Neural progenitor cell (in vitro differentiated cells): ENCODE data around the gene TGM5.

Source experiments
- EZH2 ChIP-seq: fragments of 200-600 bp; sonication (generic); IDR thresholded peaks from 2 replicates; pipeline ENCODE4 v1.6.1; 2017; ENCODE audit warnings: antibody characterized with exemption, mild to moderate bottlenecking, moderate library complexity
- EZH2phosphoT487 ChIP-seq: fragments of 200-600 bp; sonication (generic); IDR thresholded peaks from 2 replicates; pipeline ENCODE4 v1.6.1; 2017; ENCODE audit warnings: antibody characterized with exemption
- TF ChIP-seq, protein P1 (sequence below): fragments of 200-600 bp; sonication (generic); IDR thresholded peaks from 2 replicates; pipeline ENCODE4 v1.5.1; 2017; ENCODE audit warnings: antibody characterized with exemption, mild to moderate bottlenecking

DNA sequence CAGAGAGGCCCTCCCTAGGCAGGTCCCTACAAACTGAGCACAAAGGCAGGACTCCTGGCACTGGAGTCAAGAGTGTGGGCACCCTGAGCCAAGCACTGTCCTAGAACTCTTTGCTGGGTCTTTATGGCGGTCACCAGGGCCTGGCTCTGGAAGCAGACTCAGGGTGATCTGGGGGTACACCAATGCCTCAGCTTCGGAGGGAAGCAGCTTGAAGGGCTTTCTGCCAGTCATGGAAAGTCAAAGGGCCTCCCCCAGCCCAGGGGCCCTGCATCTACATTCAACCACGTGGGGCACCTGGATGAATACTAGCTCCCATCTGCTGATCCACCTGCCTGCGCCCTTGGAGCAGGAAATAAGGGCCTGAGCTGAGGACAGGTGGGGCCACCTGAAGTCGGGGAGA lies 53.3 kb downstream of the TGM5 start:
- TF ChIP-seq EZH2 (no peak), EZH2phosphoT487 (no peak)
- TF ChIP-seq, protein P1, sequence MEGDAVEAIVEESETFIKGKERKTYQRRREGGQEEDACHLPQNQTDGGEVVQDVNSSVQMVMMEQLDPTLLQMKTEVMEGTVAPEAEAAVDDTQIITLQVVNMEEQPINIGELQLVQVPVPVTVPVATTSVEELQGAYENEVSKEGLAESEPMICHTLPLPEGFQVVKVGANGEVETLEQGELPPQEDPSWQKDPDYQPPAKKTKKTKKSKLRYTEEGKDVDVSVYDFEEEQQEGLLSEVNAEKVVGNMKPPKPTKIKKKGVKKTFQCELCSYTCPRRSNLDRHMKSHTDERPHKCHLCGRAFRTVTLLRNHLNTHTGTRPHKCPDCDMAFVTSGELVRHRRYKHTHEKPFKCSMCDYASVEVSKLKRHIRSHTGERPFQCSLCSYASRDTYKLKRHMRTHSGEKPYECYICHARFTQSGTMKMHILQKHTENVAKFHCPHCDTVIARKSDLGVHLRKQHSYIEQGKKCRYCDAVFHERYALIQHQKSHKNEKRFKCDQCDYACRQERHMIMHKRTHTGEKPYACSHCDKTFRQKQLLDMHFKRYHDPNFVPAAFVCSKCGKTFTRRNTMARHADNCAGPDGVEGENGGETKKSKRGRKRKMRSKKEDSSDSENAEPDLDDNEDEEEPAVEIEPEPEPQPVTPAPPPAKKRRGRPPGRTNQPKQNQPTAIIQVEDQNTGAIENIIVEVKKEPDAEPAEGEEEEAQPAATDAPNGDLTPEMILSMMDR, result no peak
